Peyer's patch (tissue), 4 donors: Measurements from ENCODE around the gene ZNF683. TPM values are rescaled to one million over a fixed set of nuclear protein-coding genes. Genes with fewer than 3 reads are reported as not detected.
A peak's percentile ranks its signal among the peaks of the same experiment; 100 is the strongest.

Experiments used
- DNase-seq, 3 donors: peaks; one replicate each; pipeline ENCODE4 v3.0.0-alpha.2; 2017 to 2019
- H3K27ac ChIP-seq, 4 donors: fragments of 200-600 bp; sonication (generic); one replicate each; pipeline ENCODE4 v1.5.1; 2016 to 2019
- H3K27me3 ChIP-seq, 2 donors: fragments of 200-600 bp; sonication (generic); one replicate each; pipeline ENCODE4 v1.5.1; 2019
- H3K36me3 ChIP-seq, 3 donors: fragments of 200-600 bp; sonication (generic); one replicate each; pipeline ENCODE4 v1.5.1; 2016 to 2019
- H3K4me1 ChIP-seq, 4 donors: fragments of 200-600 bp; sonication (generic); one replicate each; pipeline ENCODE4 v1.5.1; 2016 to 2019
- H3K4me3 ChIP-seq, 4 donors: fragments of 200-600 bp; sonication (generic); 1 replicate in 3 of 4; 2 replicates in 1 of 4; pipeline ENCODE4 v1.5.1; 2016 to 2019; ENCODE audit warnings: mild to moderate bottlenecking in 1 of 4
- H3K9me3 ChIP-seq, 4 donors: fragments of 200-600 bp; sonication (generic); one replicate each; pipeline ENCODE4 v1.5.1; 2016 to 2019; ENCODE audit warnings: mild to moderate bottlenecking in 1 of 4
- POLR2A ChIP-seq, 2 donors: fragments of 450-650 bp; IDR thresholded peaks; one replicate each; pipeline ENCODE4 v1.5.1; 2017; ENCODE audit warnings: antibody characterized with exemption in 2 of 2, mild to moderate bottlenecking in 2 of 2, moderate library complexity in 2 of 2
- total RNA-seq, 4 donors: library from RNA; depleted of rRNA; stranded (reverse); fragments of >200 nt; gene quantifications; one replicate each; pipeline ENCODE4 v1.1.0, GENCODE V29; 2016
- TF ChIP-seq, protein P1 (sequence below), 6 experiments: fragments of 450-650 bp in 4 of 6; fragments of 200-600 bp in 2 of 6; sonication (generic) in 1 of 6; IDR thresholded peaks; one replicate each; pipeline ENCODE4 v1.5.1; 2017 to 2019; ENCODE audit warnings: antibody characterized with exemption in 6 of 6, mild to moderate bottlenecking in 3 of 6, moderate library complexity in 1 of 6

ZNF683 gene
- total RNA-seq, 4 donors from 2014 or later: not detected

DNA sequence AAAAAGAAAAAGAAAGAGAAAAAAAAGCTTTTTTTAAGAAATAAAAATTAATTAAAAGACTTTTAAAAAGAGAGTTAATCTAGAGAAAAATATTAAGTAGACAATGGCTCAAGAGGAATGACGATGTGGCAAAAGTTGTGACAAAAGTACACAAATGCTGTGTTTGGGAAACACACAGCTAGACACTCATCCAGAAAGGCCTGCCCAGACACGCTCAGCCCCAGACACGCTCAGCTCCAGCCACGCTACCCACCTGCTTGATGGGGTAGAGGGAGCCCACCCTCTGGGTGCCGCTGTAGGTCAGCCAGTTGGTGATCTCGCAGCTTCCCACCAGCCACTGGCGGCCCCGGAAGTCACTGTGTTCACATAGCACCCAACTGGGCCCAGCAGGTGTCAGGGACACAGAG lies 44.6 kb downstream of the ZNF683 start:
- no peaks in the 10 kb centered on the region for H3K4me1 ChIP-seq
- no peak overlapping the region for H3K4me3 ChIP-seq
- no peaks in the 10 kb centered on the region for H3K9me3 ChIP-seq
- H3K27me3 ChIP-seq: no peaks in the 10 kb centered on the region
- no peak for TF ChIP-seq POLR2A (IDR thresholded peaks at IDR 0.05)
- TF ChIP-seq, protein P1, sequence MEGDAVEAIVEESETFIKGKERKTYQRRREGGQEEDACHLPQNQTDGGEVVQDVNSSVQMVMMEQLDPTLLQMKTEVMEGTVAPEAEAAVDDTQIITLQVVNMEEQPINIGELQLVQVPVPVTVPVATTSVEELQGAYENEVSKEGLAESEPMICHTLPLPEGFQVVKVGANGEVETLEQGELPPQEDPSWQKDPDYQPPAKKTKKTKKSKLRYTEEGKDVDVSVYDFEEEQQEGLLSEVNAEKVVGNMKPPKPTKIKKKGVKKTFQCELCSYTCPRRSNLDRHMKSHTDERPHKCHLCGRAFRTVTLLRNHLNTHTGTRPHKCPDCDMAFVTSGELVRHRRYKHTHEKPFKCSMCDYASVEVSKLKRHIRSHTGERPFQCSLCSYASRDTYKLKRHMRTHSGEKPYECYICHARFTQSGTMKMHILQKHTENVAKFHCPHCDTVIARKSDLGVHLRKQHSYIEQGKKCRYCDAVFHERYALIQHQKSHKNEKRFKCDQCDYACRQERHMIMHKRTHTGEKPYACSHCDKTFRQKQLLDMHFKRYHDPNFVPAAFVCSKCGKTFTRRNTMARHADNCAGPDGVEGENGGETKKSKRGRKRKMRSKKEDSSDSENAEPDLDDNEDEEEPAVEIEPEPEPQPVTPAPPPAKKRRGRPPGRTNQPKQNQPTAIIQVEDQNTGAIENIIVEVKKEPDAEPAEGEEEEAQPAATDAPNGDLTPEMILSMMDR (IDR thresholded peaks at IDR 0.05): no peak
- no peak overlapping the region for H3K27ac ChIP-seq
- peaks cover 0 to 3% (median 0%) of the 10 kb centered on the region in 3 donors for H3K36me3 ChIP-seq
- no peak for DNase-seq

DNA sequence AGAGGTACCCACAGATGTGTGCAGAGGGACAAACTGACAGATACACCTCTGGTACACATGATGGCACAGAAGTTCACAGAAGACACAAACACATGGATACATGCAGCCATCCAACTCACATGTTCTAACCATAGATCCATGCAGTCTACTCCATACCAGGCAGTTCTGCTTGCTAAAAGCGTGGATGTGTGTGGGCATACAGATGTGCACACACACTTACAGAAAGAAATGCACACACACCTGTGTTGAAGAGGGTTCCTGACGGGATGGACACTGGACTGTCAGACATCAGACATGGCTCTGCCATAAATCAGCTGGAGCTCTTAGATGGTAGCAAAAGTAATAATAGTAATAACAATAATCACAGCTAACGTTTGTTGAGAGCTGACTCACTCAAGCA lies 48.0 kb downstream of the ZNF683 start:
- DNase-seq: no peak
- Histone ChIP-seq H3K27ac (no peak overlapping the region), H3K36me3 (peaks cover 0 to 15% (median 0%) of the 10 kb centered on the region in 3 donors), H3K9me3 (no peaks in the 10 kb centered on the region), H3K4me3 (no peak overlapping the region), H3K27me3 (no peaks in the 10 kb centered on the region), H3K4me1 (peaks cover 0 to 22% (median 9%) of the 10 kb centered on the region in 4 donors)
- TF ChIP-seq, protein P1 (IDR thresholded peaks at IDR 0.05): no peak
- no peak for TF ChIP-seq POLR2A (IDR thresholded peaks at IDR 0.05)

DNA sequence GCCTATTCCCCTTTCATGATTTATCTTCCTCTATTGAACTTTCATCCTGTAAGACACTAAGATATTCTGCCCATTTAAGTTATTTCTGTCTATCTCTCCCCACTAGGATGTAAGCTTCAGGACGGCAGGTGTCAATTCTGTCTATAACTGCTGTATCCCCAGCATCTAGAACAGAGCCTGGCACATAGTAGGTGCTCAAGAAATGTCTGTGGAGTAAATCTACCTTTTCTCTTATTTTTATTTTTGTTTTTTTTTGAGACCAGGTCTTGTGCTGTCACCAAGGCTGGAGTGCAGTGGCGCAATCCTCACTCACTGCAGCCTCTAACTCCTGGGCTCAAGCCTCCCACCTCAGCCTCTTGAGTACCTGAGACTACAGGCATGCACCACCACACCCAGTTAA lies 49.2 kb downstream of the ZNF683 start:
- peaks cover 0 to 22% (median 9%) of the 10 kb centered on the region in 4 donors for H3K4me1 ChIP-seq
- no peaks in the 10 kb centered on the region for H3K27me3 ChIP-seq
- H3K9me3 ChIP-seq: no peaks in the 10 kb centered on the region
- no peak overlapping the region for H3K4me3 ChIP-seq
- no peak for TF ChIP-seq POLR2A (IDR thresholded peaks at IDR 0.05)
- TF ChIP-seq, protein P1 (IDR thresholded peaks at IDR 0.05): no peak
- no peak for DNase-seq
- H3K27ac ChIP-seq: no peak overlapping the region
- peaks cover 0 to 15% (median 0%) of the 10 kb centered on the region in 3 donors for H3K36me3 ChIP-seq

DNA sequence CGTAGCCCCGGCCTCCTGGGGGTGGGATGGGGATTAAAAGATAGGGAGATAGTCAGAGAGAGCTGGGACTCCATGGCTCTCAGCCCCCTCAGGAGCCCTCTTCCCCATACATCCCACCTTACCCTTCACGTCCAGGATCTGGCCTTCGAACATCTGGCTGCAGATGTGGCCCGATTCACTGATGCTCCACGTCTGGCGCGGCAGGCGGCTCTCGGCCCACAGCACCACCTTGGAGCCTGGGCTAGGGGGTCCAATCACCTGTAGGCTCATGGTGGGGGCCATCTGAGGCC lies 50.6 kb downstream of the ZNF683 start:
- H3K4me1 ChIP-seq: peaks cover 0 to 26% (median 13%) of the 10 kb centered on the region in 4 donors
- H3K4me3 ChIP-seq: no peak overlapping the region
- H3K27ac ChIP-seq: peak overlapping the region in 1 of 4 donors; percentile 90
- TF ChIP-seq POLR2A (IDR thresholded peaks at IDR 0.05): no peak
- TF ChIP-seq, protein P1 (IDR thresholded peaks at IDR 0.05): no peak
- no peaks in the 10 kb centered on the region for H3K27me3 ChIP-seq
- no peaks in the 10 kb centered on the region for H3K9me3 ChIP-seq
- DNase-seq: no peak
- H3K36me3 ChIP-seq: peaks cover 0 to 12% (median 0%) of the 10 kb centered on the region in 3 donors

DNA sequence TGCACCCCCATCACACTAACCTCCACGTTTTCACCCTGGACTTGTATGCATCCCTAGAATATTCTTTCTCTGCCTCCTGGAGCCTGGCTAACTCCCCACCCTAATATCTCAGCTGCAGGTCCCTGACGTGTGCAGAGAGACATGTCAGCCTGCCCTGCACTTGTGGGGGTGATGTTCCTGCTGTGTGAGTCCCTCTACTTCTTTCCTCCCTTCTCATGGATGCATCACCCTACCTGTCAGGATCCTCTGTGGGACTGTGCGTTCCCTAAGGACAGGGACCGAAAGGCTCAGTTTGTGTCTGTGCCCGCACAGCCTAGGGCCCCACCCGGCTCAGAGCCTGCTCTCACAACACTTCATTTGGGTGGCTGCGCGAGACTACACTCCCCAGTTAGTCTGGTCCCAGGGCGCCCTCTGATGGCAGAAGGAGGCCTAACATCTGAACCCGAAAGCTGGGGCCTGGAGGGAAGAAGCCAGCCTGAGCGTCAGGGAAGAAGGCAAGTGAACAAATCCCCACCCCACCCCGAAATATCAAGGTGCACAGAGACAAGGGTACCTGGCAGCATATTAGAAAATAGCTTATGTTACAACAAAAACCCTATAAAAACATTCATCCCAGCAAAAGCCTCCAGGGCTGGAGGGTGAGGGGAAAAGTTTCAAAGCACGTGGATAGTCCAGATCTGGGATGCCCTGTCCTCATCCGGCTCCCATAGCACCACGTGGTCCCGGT lies 51.1 kb downstream of the ZNF683 start:
- Histone ChIP-seq H3K36me3 (peaks cover 0 to 12% (median 0%) of the 10 kb centered on the region in 3 donors), H3K4me1 (peaks cover 0 to 26% (median 17%) of the 10 kb centered on the region in 4 donors), H3K9me3 (no peaks in the 10 kb centered on the region), H3K4me3 (peak overlapping the region in 1 of 4 donors; percentile 60), H3K27me3 (no peaks in the 10 kb centered on the region), H3K27ac (peak overlapping the region in 3 of 4 donors; percentile 11 to 90 (median 21))
- TF ChIP-seq, protein P1 (IDR thresholded peaks at IDR 0.05): peak; percentile 79 to 95 (median 92)
- no peak for TF ChIP-seq POLR2A (IDR thresholded peaks at IDR 0.05)
- peak; percentile 91 to 98 (median 98) for DNase-seq
